NCI-H345 treated with DMSO at 0.1 percent for 48 hours (cell line): ENCODE results near the gene STARD3.
A peak's percentile ranks its signal among the peaks of the same experiment; 100 is the strongest.

Experiments used
- DNase-seq: peaks from one replicate; lab custom pipeline; 2025; ENCODE audit not compliant: unreplicated experiment; lab: John Stamatoyannopoulos, UW

The STARD3 gene

GRCh38 chr17:39634384-39634871, 2.5 kb upstream of the STARD3 start:
- peak; percentile 22 for DNase-seq

DNA sequence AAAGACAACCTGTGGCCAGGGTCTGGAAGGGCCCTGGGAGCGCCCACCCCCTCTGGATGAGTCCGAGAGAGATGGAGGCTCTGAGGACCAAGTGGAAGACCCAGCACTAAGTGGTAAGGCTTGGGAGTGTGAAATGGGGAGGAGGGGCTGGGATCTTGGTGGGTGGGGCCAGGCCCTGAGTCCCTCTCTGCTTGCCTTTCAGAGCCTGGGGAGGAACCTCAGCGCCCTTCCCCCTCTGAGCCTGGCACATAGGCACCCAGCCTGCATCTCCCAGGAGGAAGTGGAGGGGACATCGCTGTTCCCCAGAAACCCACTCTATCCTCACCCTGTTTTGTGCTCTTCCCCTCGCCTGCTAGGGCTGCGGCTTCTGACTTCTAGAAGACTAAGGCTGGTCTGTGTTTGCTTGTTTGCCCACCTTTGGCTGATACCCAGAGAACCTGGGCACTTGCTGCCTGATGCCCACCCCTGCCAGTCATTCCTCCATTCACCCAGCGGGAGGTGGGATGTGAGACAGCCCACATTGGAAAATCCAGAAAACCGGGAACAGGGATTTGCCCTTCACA, 1.2 kb upstream of the STARD3 start:
- DNase-seq: no peak

- DNase-seq: no peak
These were observed 387 bp upstream of the STARD3 start for GRCh38 chr17:39636587-39636926.

DNA sequence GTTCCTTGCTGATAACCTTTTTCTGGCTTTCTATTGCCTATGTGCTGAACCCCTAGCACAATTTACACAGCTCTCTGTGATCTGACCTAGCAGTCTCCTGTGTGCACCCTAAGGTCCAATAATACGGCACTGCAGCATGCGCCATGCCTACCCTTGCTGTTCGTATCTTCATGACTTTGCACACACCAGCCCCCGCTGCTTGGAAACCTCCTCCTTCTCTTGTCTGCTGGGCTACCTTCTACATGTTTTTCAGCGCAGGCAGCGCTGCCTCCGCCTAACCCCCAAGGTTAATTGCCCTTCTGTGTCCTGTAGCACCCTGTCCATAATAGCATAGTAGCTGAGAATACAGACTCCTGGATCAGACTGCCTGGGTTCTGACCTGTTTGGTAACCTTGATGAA, 1.4 kb downstream of the STARD3 start:
- DNase-seq: no peak

DNA sequence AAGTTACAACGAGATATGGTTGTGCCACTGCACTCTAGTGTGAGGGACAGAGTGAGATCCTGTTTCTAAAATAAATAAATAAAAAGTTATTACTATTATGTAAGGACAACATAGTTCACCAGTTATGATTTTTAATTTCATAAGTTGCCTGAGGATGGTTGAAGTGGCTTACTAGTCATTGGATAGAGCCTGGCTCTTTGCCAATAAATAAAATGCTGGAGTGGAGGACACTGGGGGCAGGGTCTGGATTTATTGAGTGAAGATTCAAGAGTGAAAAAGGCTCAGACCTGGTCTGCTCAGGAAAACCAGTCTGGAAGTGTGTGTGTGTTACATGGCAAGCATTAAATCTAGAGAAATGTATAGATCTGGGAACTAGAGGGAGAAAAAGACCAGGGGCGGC, 2.1 kb downstream of the STARD3 start:
- no peak for DNase-seq

DNA sequence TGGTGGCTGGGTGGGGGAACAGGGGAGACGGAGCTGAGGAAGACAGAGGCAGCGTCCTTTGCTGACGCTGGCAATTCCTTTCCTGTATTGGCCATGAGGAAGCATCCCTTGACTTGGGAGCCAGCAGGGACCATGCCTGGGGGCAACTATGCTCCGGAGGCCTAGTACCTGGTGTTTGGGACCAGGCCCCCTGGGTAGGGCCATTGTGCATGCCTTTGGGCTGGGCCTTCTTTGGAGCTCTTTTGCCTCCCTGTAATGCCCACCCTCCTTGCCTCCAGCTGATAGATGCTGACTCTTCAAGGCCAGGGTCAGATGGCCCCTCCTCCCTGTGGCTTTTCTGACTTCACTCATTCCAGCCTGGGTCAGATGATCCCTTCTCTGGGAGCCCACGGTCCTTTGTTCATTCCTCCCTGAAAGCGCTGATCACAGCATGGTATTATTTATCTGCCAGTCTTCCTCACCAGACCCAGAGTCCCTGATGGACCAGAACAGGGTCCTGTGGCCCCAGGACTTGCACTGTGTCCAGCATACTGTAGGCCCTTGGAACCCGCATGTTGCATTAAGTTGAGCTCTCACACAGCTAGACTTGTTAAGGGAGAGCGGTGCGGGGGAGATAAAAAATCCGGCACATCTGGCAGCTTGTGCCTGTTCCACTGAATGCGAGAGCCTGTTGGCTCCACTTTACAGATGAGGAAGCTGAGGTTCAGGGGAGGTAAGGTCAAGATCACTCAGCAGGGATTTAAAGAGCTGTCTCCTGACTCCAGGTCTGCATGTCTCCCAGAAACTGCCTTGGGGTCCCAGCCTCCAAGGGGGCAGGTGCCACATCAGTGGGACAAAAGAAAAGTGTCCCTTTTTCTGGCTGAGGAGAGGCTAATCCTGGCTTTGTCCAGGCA, 2.9 kb downstream of the STARD3 start:
- no peak for DNase-seq

DNA sequence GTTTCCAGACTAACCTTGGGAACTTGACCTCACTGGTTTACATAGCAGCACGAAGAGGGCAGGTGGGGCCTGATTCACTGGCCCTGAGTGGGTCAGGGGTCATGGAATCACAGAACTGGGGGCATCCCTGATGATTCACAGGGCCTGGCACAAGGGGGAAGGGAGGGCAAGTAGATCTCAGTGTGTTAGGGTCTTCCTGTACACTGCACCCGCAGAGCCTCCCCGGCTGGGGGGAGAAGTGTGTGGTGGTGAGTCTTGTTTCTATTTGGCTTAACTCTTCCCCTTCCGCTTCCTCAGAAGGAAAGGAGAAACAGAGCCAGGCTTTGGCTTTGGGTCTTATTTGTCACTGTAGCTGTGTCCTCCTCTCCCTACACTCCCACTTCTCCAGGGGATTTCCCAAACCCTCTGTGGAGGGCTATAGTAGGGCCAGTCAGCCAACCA, 3.7 kb downstream of the STARD3 start:
- no peak for DNase-seq

- no peak for DNase-seq
These were observed 4.2 kb downstream of the STARD3 start for GRCh38 chr17:39641097-39641496.

- DNase-seq: no peak
These were observed 4.9 kb downstream of the STARD3 start for GRCh38 chr17:39641883-39642282.

- DNase-seq: no peak
These were observed 5.5 kb downstream of the STARD3 start for GRCh38 chr17:39642291-39643074.

DNA sequence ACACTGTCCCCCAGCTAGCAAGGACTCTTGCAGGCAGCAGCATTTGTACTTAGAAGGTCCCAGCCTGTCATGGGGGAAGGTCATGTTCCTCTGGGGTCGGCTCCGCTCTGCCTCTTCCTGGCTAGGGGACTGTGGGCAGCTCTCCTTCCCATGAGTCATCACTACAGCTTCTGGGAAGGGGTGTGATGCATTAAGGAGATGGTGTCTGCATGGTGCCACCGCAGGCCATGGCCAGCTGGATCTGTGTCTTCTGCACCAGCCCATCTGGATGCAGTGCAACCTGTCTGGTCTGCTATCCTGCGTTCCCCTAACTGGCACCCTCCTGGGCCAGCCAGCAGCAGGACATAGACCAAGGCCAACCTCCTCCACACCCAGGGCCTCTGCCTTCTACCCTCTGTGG, 6.3 kb downstream of the STARD3 start:
- no peak for DNase-seq

GRCh38 chr17:39647256-39647655, 10.3 kb downstream of the STARD3 start:
- DNase-seq: no peak

DNA sequence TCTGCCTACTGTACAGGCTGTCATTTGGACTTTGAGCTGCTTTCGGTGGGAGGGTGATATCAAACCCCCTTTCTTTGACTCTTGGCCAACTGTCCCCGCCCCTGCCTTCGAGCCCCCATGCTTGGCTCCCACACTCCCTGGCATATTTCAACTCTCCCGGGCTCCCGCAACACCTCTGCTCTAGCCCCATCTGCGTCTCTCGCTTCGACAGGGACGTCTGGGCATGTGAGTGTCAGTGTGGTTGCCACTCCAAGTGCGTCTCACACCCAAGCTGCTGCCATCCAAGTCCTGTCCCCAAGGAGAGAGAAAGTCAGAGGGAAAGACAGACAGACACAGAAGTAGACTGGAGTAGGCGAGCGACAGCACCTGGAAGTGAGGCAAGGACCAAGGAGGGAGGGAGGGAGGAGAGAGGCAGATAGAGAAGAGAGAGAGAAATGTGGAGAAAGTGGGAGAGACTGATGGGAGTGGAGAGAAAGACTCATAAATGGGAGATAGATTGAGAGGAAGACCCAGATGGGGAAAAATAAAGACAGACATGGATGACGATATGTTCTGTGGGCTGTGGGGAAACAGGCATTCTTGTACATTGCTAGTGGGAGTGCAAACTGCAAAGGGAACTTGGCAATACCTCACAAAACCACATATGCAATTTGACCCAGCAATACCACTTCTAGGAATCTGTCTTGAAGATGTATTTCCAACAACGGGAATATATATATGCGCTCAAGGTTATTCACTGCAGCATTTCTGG, 11.8 kb downstream of the STARD3 start:
- no peak for DNase-seq

- DNase-seq: no peak
These were observed 13.2 kb downstream of the STARD3 start for GRCh38 chr17:39650121-39650579.

DNA sequence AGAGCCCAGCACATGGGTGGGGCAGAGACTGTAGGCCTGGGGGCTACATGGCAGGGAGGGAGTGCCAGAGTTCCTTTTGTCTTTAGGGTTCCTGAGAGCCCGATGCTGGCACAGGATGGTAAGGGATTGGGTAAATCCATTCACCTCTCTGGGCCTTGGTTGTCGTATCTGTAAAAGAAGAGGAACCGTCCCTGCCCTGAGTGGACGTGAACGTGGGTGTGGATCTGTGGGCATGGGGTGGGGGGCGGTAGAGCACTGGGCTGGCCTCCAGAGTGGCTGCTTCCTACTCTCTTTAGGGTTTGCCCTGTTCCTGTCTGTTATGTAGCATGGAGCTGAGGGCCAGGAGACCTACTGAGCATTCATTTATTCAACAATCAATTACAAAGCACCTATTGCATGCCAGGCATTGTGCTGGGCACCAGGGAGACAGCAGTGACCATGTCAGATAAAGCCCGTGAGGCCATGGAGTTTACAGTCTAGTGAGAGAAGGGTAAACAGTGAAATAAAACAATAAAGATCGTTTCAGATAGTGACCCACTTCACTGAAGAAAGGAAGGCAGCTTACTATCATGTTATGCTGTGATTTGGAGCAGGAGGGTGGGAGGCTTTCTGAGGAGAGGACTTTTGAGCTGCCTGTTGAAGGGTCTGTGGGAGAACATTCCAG, 15.1 kb downstream of the STARD3 start:
- DNase-seq: no peak

DNA sequence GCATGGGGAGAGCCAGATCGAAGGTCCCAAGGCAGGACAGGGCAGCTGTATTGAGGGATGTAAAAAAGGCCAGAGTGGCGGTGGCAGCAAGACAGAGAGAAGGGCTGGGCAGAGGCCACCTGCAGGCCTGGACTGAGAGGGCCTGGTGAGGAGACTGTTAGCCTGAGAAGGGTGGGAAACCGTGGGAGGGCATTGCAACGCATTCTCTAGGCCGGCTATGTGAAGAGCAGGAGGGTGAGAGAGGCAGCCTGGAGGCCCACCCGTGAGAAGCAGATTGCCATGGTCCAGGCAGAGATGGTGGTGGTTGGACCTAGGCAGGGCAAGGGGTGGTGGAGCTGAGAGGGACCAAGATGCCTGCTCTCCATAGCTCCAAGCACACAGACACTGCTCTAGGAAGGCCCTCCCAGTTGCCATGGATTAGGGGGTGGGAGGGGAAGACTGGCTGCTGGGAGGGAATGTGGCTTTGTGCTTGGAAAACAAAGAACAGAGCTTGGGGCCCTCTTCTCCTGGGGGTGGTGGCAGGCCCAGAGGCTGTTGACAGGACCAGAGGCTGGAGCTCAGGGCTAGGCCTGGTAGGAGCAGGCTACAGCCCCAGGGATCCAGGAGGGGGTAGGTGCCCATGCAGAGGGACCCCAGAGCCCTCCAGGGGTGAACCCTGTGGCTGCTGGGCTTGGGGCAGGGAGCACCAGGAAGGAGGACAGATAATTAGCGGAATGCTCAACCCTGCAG, 15.8 kb downstream of the STARD3 start:
- no peak for DNase-seq

GRCh38 chr17:39653316-39653661, 16.3 kb downstream of the STARD3 start:
- DNase-seq: no peak

DNA sequence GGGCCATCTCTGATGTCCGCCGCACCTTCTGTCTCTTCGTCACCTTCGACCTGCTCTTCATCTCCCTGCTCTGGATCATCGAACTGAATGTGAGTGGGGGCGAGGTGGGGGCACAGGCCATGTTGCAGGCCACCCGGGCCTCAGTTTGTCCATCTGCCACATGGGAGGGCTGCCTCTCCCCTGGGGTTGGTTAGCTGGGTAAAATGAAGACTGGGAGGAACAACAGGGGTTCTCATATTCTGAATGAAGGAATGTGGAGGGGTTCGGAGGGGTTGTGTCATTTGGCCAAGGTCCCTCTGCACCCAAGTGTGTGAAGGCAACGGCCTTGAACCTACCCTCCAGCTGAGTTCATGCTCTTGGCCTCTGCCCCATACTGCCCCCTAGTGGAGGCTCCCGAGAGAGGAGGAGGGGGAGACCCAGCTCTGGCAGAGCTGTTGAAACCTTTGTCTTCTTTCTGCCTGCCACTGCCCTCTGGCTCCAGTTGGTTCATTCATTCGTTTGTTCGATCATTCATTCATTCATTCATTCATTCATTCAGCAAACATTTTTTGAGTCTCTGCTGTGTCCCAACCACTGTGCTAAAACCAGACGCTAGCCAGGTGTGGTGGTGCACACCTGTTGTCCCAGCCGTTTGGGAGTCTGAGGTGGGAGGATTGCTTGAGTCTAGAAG, 16.9 kb downstream of the STARD3 start:
- DNase-seq: no peak

DNA sequence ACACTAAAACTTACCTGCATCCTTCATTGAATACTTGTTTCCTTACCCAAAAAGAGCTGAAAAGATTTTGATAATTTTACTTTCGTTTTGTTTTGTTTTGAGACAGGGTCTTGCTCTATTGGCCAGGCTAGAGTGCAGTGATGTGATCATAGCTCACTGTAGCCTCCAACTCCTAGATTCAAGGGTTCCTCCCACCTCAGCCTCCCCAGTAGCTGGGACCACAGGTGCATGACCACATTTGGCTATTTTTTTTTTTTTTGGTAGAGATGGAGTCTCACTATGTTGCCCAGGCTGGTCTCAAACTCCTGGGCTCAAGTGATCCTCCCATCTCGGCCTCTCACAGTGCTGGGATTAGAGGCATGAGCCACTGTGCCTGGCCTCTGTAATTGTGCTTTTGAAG, 18.2 kb downstream of the STARD3 start:
- DNase-seq: no peak
